Adipocyte (in vitro differentiated cells): Measurements from ENCODE around the gene TSN.
A peak's percentile ranks its signal among the peaks of the same experiment; 100 is the strongest.
"Not testable (repeated sequence)": the region's sequence is repeated elsewhere in the genome, so short reads cannot be mapped to it uniquely, and the experiment has no call there.

ENCODE experiments used
- DNase-seq: peaks from one replicate; pipeline ENCODE4 v3.0.0-alpha.2; 2015; ENCODE audit warnings: low read depth
- H3K27me3 ChIP-seq: replicated peaks from 2 replicates; pipeline ENCODE4 v1.7.0; 2013; ENCODE audit warnings: mild to moderate bottlenecking, low read length, moderate library complexity; ENCODE audit not compliant: control insufficient read depth, insufficient read depth
- H3K36me3 ChIP-seq: 2 replicates; pipeline ENCODE4 v1.7.0; 2013; ENCODE audit warnings: low read length, mild to moderate bottlenecking, moderate library complexity; ENCODE audit not compliant: control insufficient read depth, insufficient read depth, severe bottlenecking
- H3K4me1 ChIP-seq: 2 replicates; pipeline ENCODE4 v1.7.0; 2013; ENCODE audit warnings: mild to moderate bottlenecking, low read length, moderate library complexity; ENCODE audit not compliant: control insufficient read depth, insufficient read depth
- H3K4me3 ChIP-seq: 2 replicates; pipeline ENCODE4 v1.7.0; 2013; ENCODE audit warnings: mild to moderate bottlenecking, low read length, moderate library complexity
- H3K9ac ChIP-seq: 2 replicates; pipeline ENCODE4 v1.7.0; 2013; ENCODE audit warnings: mild to moderate bottlenecking, low read length, moderate library complexity
- H3K9me3 ChIP-seq: 2 replicates; pipeline ENCODE4 v1.7.0; 2013; ENCODE audit warnings: mild to moderate bottlenecking, low read length, moderate library complexity; ENCODE audit not compliant: control insufficient read depth

The TSN gene

DNA sequence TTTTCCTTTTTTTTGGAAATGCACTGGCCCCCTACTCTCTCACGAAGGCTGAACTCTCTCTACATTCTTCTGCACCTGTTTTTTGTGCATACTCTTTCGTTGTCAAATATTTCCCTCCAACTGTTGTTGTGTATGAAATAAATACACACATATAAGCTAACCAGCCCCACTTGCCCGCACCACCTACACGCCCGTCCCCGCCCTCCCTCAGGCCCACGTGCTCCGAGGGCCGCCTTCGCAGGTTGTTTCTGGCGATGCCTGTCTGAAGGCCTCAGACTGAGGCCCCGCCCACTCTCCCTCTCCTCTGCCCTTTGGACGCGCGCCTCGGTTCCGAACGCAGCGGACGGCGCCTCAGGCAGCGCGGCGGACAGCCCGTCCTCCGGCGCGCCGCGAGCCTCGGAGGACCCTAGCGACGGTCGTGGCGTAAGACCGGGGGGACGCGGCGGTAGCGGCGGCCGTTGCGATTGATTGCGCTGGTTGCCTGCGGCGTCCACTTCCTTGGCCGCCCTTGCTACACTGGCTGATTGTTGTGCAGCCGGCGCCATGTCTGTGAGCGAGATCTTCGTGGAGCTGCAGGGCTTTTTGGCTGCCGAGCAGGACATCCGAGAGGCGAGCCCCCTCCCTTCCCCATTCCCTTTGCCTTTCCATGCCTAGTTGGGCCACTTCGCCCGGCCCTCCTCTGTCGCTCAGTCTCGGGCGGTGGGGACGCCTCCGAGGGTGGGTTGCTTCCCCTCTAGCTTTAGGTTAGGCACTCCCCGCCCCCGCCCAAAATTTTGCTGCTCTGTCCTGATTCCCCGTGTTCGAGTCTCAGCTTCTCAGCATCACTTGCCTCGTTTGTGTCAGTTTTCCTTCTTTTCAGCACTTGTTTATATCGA is at the start of gene TSN:
TSN (plus strand) TSS at position 415 of the 875 bp plus-strand sequence; CDS start at position 544, 129 bp downstream.
- no peaks in the 10 kb centered on the region for H3K27me3 ChIP-seq
- peak; percentile 99 for DNase-seq
- H3K4me1 ChIP-seq = peaks cover 17% of the 10 kb centered on the region
- peak within 1 kb of the TSS; percentile 96 for H3K4me3 ChIP-seq
- H3K9me3 ChIP-seq = no peaks in the 10 kb centered on the region
- H3K9ac ChIP-seq = peak within 1 kb of the TSS; percentile 93
- H3K36me3 ChIP-seq = peaks cover 20% of the 10 kb centered on the region

DNA sequence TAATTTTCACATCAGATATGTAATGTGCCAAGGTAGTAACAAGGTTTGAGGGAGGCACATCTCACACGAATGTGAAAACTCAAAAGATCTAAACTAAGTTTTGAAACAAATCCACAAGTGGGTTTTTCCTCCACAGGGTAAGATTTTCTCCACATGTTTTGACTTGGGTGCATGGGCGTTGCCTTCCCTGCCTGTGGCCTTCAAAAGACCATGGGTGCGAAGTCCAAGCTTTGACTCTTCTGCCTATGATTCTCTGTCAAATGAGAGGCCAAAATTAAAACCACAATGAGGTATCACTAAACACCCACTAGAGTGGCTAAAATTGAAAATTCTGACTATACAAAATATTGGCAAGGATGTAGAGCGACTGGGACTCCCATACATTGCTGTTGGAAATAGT is 49.5 kb upstream of the TSN start:
- Histone ChIP-seq H3K9ac (no peak overlapping the region), H3K9me3 (no peaks in the 10 kb centered on the region), H3K4me1 (no peaks in the 10 kb centered on the region), H3K36me3 (no peaks in the 10 kb centered on the region), H3K27me3 (no peaks in the 10 kb centered on the region), H3K4me3 (no peak overlapping the region)
- DNase-seq = no peak

DNA sequence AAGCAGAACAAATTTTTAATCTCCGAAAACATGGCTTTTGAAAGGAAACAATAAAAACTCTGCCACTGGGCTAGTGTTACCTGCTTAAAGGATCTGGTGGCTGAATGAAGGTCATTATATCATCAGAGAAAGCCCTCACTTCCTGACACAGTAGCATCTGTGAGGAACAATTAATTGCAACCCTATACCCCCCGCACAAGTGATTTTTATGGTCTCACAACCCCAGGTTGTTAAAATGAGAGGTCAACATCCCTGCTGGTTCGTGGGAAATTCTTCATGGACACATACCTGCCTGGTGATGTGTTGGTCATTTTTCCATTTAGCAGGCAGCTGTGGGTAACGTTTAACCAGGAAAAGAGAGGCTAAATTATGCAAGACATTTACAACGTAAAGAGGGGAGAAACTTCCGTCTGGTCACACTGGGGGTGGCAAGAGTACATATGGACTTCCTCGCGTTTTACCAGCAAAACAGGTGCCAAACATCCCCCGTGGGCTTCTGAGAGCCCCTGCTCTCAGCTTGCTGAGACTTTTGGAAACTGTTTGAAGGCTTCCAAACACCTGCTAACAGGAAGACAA is 48.0 kb upstream of the TSN start:
- Histone ChIP-seq H3K9me3 (no peaks in the 10 kb centered on the region), H3K4me1 (no peaks in the 10 kb centered on the region), H3K27me3 (no peaks in the 10 kb centered on the region), H3K4me3 (no peak overlapping the region), H3K9ac (no peak overlapping the region), H3K36me3 (no peaks in the 10 kb centered on the region)
- no peak for DNase-seq

DNA sequence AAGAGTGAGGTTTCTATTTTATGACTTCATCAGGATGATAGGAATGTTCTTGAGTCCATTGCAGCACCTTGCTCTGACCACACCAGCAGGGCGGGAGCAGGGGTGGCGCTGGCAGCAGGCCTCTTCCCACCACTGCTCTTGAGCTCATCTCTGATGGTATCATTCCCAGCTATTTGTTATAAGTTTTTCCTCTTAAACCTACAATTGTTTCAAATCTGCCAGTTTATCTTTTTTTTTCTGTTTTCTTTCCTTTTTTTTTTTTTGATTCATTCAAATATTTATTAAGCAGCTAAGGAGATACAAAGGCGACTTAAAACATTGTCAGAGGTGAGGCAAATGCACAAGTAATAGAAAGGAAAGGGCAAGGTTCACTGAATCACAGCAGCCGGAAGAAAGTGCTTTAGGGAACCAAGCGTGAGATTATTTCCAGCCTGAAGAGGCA is 47.5 kb upstream of the TSN start:
- no peaks in the 10 kb centered on the region for H3K9me3 ChIP-seq
- H3K4me3 ChIP-seq = no peak overlapping the region
- H3K36me3 ChIP-seq = no peaks in the 10 kb centered on the region
- H3K9ac ChIP-seq = no peak overlapping the region
- DNase-seq = no peak
- H3K4me1 ChIP-seq = no peaks in the 10 kb centered on the region
- H3K27me3 ChIP-seq = no peaks in the 10 kb centered on the region

DNA sequence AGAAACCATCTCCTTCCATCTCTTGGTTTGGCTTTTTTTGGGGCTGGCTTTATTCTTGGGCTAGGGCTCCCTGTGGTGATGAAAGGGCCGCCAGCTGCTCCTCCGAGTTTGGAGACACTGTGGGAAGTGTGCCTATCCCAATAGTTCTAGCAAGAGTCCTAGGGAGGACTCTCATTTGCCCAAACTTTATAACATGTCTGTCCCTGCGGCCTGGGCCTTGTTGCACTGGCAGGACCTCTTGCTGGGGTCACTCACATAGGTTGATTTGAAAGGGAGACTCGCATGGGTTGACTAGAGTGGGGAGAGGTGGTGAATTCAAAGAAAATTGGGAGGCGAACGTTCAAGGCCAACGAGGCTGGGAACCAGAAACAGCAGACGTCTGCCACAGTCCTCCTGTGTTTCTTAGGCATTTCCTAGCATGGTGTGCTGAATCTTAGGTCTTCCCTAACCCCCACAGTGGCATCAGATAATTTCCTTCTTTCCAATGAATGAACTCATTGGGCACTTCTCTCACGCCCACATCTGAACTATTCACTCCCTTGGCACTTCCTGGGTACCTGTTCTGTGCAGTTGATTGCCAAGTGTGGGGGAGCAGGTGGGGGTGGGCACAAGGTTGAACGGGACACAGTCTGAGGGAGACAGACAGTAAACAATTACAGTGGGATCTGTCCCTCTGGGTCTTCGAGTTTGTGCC is 45.5 kb upstream of the TSN start:
- no peaks in the 10 kb centered on the region for H3K27me3 ChIP-seq
- no peak overlapping the region for H3K9ac ChIP-seq
- no peaks in the 10 kb centered on the region for H3K9me3 ChIP-seq
- H3K36me3 ChIP-seq = no peaks in the 10 kb centered on the region
- DNase-seq = no peak
- no peak overlapping the region for H3K4me3 ChIP-seq
- no peaks in the 10 kb centered on the region for H3K4me1 ChIP-seq

- no peaks in the 10 kb centered on the region for H3K4me1 ChIP-seq
Observed at GRCh38 chr2:121710470-121711170, 44.8 kb upstream of the TSN start.

GRCh38 chr2:121711481-121711880 is 44.0 kb upstream of the TSN start:
- not testable (repeated sequence) for H3K9ac ChIP-seq, H3K27me3 ChIP-seq, H3K9me3 ChIP-seq, H3K4me1 ChIP-seq, DNase-seq, H3K4me3 ChIP-seq, H3K36me3 ChIP-seq

More at GRCh38 chr2:121710470-121711170, 44.8 kb upstream of the TSN start:
- H3K9ac ChIP-seq = no peak overlapping the region
- H3K36me3 ChIP-seq = no peaks in the 10 kb centered on the region
- H3K9me3 ChIP-seq = no peaks in the 10 kb centered on the region
- no peaks in the 10 kb centered on the region for H3K27me3 ChIP-seq
- DNase-seq = peak; percentile 12
- H3K4me3 ChIP-seq = no peak overlapping the region

GRCh38 chr2:121716126-121716525 is 39.3 kb upstream of the TSN start:
- Histone ChIP-seq H3K4me1 (no peaks in the 10 kb centered on the region), H3K9me3 (no peaks in the 10 kb centered on the region), H3K9ac (no peak overlapping the region), H3K36me3 (no peaks in the 10 kb centered on the region), H3K4me3 (no peak overlapping the region), H3K27me3 (no peaks in the 10 kb centered on the region)
- no peak for DNase-seq

DNA sequence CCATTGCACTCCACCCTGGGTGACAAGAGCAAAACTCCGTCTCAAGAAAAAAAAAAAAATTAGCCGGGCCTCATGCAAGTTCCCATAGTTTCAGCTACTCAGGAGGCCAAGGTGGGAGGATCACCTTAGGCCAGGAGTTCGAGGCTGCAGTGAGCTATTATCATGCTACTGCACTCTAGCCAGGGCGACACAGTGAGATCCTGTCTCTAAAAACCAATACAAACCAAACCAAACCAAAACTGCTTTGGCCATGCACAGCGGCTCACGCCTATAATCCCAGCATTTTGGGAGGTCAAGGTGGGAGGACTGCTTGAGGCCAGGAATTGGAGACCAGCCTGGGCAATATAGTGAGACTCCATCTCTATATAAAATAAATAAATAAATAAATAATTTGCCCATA is 37.9 kb upstream of the TSN start:
- Histone ChIP-seq H3K9ac (no peak overlapping the region), H3K36me3 (no peaks in the 10 kb centered on the region), H3K27me3 (no peaks in the 10 kb centered on the region), H3K4me1 (peaks cover 9% of the 10 kb centered on the region), H3K4me3 (no peak overlapping the region), H3K9me3 (no peaks in the 10 kb centered on the region)
- no peak for DNase-seq

DNA sequence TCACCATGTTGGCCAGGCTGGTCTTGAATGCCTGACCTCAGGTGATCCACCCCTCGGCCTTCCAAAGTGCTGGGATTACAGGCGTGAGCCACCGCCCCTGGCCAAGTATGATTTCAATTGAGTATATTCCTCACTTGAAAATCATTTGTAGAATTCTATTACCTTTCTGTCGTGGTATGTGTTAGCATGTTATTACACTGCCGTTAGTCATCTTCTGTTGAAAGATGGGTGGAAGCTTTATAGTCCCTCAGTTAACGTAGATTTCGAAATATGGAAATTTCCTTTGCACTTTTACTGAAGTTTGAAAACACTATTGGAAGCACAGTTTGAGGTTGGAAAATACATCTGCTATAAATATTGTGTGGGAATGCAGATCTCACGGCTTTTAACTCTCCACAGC is 33.5 kb upstream of the TSN start:
- Histone ChIP-seq H3K9ac (peak overlapping the region; percentile 72), H3K4me3 (peak overlapping the region; percentile 61), H3K9me3 (no peaks in the 10 kb centered on the region), H3K36me3 (peaks cover 8% of the 10 kb centered on the region), H3K4me1 (peaks cover 18% of the 10 kb centered on the region), H3K27me3 (no peaks in the 10 kb centered on the region)
- peak; percentile 93 for DNase-seq

DNA sequence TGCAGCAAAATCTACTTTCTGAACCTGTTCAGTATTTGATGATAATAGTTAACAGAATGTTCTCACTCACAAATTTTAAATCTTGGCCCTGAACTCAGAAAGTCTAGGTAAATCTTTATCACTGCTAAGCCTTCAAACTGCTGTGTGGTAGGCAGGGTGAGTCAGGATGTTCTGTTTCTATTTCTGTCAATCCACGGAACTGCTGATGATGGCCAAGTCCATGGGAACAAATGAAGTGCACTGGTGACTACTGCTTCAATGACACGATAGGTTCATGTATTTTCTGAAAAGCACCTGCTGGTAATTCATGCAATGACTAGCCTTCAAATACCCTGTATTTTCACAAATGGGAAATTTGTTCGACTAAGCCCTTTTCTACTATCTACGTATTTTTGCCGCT is 33.0 kb upstream of the TSN start:
- Histone ChIP-seq H3K27me3 (no peaks in the 10 kb centered on the region), H3K9me3 (no peaks in the 10 kb centered on the region), H3K4me1 (peaks cover 18% of the 10 kb centered on the region), H3K9ac (peak overlapping the region; percentile 72), H3K36me3 (peaks cover 13% of the 10 kb centered on the region), H3K4me3 (peak overlapping the region; percentile 61)
- peak; percentile 65 for DNase-seq
